ENCODE results near the gene DOK6. TPM values are rescaled to one million over a fixed set of nuclear protein-coding genes. Genes with fewer than 3 reads are reported as not detected.

DOK6 gene
- total and polyA plus RNA-seq, 2 experiments from 2014 or later: 0.29 to 0.42 TPM

DNA sequence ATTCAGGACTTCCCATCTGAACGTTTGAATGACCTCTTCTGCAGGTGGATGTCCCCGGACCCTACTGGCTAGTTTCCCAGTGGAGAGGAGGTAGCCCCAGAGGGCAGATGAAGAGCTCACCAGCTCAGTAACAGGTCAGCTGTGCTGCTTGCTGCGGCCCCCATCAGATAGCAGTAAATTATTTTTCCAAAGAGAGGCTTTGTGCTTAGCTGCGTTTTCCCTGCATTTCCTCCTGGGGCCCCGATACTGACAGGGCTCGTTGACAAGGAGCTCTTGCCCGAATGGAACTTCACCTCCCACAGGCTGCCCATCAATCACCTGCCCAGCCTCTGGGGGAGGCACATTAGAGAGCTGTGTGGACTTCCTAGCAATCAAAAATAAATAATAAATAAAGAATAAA, 185.8 kb downstream of the DOK6 start:
- Histone ChIP-seq H3K36me3 (ENCODE audit: insufficient read depth) (no peaks in the 10 kb centered on the region), H3K27me3 (ENCODE audit: insufficient read depth) (no peaks in the 10 kb centered on the region), H3K27ac (ENCODE audit: low read depth) (no peak overlapping the region), H2AFZ (no peak overlapping the region), H3K4me1 (ENCODE audit: insufficient read depth) (no peaks in the 10 kb centered on the region), H3K9me2 (ENCODE audit: insufficient read depth) (no peaks in the 10 kb centered on the region), H3K4me2 (no peak overlapping the region), H4K20me1 (replicated peaks; ENCODE audit: insufficient read depth) (no peaks in the 10 kb centered on the region), H3F3A (replicated peaks; ENCODE audit: low read depth) (no peaks in the 10 kb centered on the region), H3K79me2 (replicated peaks; ENCODE audit: insufficient read depth) (no peaks in the 10 kb centered on the region), H3K4me3 (no peak overlapping the region)
- ATAC-seq (no peak), DNase-seq (ENCODE audit: low spot score) (no peak)
- Mint-ChIP-seq H3K9me3 (no peaks in the 10 kb centered on the region), H3K27me3 (ENCODE audit: insufficient read depth, low read depth, poor library complexity) (no peaks in the 10 kb centered on the region), H3K36me3 (ENCODE audit: low read depth) (no peaks in the 10 kb centered on the region), H3K4me1 (no peaks in the 10 kb centered on the region), H3K27ac (no peak overlapping the region), H3K4me3 (no peak overlapping the region)
- TF ChIP-seq ZNF331 (CRISPR knock-in tag; IDR thresholded peaks at IDR 0.05; ENCODE audit: low read depth) (no peak), POLR2AphosphoS5 (IDR thresholded peaks at IDR 0.05; ENCODE audit: low read depth) (no peak), NANOG (IDR thresholded peaks at IDR 0.05; ENCODE audit: borderline replicate concordance) (no peak), ZNF114 (CRISPR knock-in tag; IDR thresholded peaks at IDR 0.05) (no peak), EZH2 (IDR thresholded peaks at IDR 0.05; ENCODE audit: low read depth, unreplicated experiment) (no peak)
- TF ChIP-seq, protein P1, sequence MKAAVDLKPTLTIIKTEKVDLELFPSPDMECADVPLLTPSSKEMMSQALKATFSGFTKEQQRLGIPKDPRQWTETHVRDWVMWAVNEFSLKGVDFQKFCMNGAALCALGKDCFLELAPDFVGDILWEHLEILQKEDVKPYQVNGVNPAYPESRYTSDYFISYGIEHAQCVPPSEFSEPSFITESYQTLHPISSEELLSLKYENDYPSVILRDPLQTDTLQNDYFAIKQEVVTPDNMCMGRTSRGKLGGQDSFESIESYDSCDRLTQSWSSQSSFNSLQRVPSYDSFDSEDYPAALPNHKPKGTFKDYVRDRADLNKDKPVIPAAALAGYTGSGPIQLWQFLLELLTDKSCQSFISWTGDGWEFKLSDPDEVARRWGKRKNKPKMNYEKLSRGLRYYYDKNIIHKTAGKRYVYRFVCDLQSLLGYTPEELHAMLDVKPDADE (IDR thresholded peaks at IDR 0.05): no peak

DNA sequence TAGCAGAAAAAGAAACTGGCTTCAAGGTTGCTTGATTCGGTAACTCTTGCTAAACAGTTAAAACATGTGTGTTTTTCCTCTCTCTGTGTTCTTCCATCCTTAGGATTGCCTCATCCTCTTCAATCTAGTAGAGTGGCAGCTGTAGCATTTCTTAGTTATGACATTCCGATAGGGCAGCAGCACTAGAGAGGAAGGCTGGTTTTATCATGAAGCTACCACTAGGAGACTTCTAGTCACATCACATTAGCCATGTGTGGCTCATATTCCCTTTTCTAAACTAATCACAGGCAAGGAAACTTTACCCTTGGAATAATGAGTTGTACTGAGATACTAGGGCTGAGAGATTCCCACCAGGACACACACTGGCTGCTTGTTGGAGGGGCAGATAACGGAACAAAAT, 187.6 kb downstream of the DOK6 start:
- Histone ChIP-seq H2AFZ (no peak overlapping the region), H3K79me2 (replicated peaks; ENCODE audit: insufficient read depth) (no peaks in the 10 kb centered on the region), H3K9me2 (ENCODE audit: insufficient read depth) (no peaks in the 10 kb centered on the region), H3F3A (replicated peaks; ENCODE audit: low read depth) (no peaks in the 10 kb centered on the region), H3K27ac (ENCODE audit: low read depth) (no peak overlapping the region), H3K4me3 (no peak overlapping the region), H3K4me1 (ENCODE audit: insufficient read depth) (no peaks in the 10 kb centered on the region), H3K4me2 (no peak overlapping the region), H4K20me1 (replicated peaks; ENCODE audit: insufficient read depth) (no peaks in the 10 kb centered on the region), H3K27me3 (ENCODE audit: insufficient read depth) (no peaks in the 10 kb centered on the region), H3K36me3 (ENCODE audit: insufficient read depth) (no peaks in the 10 kb centered on the region)
- Mint-ChIP-seq H3K27ac (no peak overlapping the region), H3K4me3 (no peak overlapping the region), H3K9me3 (no peaks in the 10 kb centered on the region), H3K4me1 (no peaks in the 10 kb centered on the region), H3K27me3 (ENCODE audit: insufficient read depth, low read depth, poor library complexity) (no peaks in the 10 kb centered on the region), H3K36me3 (ENCODE audit: low read depth) (no peaks in the 10 kb centered on the region)
- peak; percentile 51 for ATAC-seq
- DNase-seq (ENCODE audit: low spot score): peak; percentile 34
- TF ChIP-seq EZH2 (IDR thresholded peaks at IDR 0.05; ENCODE audit: low read depth, unreplicated experiment) (no peak), EZH2phosphoT487 (IDR thresholded peaks at IDR 0.05; ENCODE audit: unreplicated experiment) (no peak), JUNB (IDR thresholded peaks at IDR 0.05; ENCODE audit: unreplicated experiment) (no peak), POLR2AphosphoS5 (IDR thresholded peaks at IDR 0.05; ENCODE audit: low read depth) (no peak)
- TF ChIP-seq, protein P2, sequence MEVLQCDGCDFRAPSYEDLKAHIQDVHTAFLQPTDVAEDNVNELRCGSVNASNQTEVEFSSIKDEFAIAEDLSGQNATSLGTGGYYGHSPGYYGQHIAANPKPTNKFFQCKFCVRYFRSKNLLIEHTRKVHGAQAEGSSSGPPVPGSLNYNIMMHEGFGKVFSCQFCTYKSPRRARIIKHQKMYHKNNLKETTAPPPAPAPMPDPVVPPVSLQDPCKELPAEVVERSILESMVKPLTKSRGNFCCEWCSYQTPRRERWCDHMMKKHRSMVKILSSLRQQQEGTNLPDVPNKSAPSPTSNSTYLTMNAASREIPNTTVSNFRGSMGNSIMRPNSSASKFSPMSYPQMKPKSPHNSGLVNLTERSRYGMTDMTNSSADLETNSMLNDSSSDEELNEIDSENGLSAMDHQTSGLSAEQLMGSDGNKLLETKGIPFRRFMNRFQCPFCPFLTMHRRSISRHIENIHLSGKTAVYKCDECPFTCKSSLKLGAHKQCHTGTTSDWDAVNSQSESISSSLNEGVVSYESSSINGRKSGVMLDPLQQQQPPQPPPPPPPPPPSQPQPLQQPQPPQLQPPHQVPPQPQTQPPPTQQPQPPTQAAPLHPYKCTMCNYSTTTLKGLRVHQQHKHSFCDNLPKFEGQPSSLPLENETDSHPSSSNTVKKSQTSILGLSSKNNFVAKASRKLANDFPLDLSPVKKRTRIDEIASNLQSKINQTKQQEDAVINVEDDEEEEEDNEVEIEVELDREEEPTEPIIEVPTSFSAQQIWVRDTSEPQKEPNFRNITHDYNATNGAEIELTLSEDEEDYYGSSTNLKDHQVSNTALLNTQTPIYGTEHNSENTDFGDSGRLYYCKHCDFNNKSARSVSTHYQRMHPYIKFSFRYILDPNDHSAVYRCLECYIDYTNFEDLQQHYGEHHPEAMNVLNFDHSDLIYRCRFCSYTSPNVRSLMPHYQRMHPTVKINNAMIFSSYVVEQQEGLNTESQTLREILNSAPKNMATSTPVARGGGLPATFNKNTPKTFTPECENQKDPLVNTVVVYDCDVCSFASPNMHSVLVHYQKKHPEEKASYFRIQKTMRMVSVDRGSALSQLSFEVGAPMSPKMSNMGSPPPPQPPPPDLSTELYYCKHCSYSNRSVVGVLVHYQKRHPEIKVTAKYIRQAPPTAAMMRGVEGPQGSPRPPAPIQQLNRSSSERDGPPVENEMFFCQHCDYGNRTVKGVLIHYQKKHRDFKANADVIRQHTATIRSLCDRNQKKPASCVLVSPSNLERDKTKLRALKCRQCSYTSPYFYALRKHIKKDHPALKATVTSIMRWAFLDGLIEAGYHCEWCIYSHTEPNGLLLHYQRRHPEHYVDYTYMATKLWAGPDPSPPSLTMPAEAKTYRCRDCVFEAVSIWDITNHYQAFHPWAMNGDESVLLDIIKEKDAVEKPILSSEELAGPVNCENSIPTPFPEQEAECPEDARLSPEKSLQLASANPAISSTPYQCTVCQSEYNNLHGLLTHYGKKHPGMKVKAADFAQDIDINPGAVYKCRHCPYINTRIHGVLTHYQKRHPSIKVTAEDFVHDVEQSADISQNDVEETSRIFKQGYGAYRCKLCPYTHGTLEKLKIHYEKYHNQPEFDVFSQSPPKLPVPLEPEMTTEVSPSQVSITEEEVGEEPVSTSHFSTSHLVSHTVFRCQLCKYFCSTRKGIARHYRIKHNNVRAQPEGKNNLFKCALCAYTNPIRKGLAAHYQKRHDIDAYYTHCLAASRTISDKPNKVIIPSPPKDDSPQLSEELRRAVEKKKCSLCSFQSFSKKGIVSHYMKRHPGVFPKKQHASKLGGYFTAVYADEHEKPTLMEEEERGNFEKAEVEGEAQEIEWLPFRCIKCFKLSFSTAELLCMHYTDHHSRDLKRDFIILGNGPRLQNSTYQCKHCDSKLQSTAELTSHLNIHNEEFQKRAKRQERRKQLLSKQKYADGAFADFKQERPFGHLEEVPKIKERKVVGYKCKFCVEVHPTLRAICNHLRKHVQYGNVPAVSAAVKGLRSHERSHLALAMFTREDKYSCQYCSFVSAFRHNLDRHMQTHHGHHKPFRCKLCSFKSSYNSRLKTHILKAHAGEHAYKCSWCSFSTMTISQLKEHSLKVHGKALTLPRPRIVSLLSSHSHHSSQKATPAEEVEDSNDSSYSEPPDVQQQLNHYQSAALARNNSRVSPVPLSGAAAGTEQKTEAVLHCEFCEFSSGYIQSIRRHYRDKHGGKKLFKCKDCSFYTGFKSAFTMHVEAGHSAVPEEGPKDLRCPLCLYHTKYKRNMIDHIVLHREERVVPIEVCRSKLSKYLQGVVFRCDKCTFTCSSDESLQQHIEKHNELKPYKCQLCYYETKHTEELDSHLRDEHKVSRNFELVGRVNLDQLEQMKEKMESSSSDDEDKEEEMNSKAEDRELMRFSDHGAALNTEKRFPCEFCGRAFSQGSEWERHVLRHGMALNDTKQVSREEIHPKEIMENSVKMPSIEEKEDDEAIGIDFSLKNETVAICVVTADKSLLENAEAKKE (CRISPR knock-in tag; IDR thresholded peaks at IDR 0.05): no peak
- TF ChIP-seq, protein P3, sequence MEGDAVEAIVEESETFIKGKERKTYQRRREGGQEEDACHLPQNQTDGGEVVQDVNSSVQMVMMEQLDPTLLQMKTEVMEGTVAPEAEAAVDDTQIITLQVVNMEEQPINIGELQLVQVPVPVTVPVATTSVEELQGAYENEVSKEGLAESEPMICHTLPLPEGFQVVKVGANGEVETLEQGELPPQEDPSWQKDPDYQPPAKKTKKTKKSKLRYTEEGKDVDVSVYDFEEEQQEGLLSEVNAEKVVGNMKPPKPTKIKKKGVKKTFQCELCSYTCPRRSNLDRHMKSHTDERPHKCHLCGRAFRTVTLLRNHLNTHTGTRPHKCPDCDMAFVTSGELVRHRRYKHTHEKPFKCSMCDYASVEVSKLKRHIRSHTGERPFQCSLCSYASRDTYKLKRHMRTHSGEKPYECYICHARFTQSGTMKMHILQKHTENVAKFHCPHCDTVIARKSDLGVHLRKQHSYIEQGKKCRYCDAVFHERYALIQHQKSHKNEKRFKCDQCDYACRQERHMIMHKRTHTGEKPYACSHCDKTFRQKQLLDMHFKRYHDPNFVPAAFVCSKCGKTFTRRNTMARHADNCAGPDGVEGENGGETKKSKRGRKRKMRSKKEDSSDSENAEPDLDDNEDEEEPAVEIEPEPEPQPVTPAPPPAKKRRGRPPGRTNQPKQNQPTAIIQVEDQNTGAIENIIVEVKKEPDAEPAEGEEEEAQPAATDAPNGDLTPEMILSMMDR (conservative IDR thresholded peaks at IDR 0.05; ENCODE audit: low read depth in 2 of 2): peak; percentile 30 to 38
